ENCODE results near the gene GPRC5B.

Gene GPRC5B

GRCh38 chr16:19913340-19913645 is 28.6 kb upstream of the GPRC5B start:
- TF ChIP-seq SIN3A (IDR thresholded peaks at IDR 0.05; ENCODE audit: borderline replicate concordance, insufficient read depth, low read length) (no peak), POLR2AphosphoS5 (IDR thresholded peaks at IDR 0.05; ENCODE audit: low read depth, low read length) (no peak), REST (IDR thresholded peaks at IDR 0.05; ENCODE audit: insufficient read depth in 1 of 2, low read depth in 2 of 2, low read length in 2 of 2) (no peak), TAF1 (IDR thresholded peaks at IDR 0.05; ENCODE audit: borderline replicate concordance, insufficient read depth, low read length) (no peak), FOXP2 (optimal IDR thresholded peaks at IDR 0.05; ENCODE audit: borderline replicate concordance, extremely low read depth, extremely low read length, insufficient read depth) (no peak)

- no peak for TF ChIP-seq TAF1 (IDR thresholded peaks at IDR 0.05; ENCODE audit: borderline replicate concordance, insufficient read depth, low read length)
- TF ChIP-seq REST (IDR thresholded peaks at IDR 0.05; ENCODE audit: insufficient read depth in 1 of 2, low read depth in 2 of 2, low read length in 2 of 2), result no peak
- no peak for TF ChIP-seq SIN3A (IDR thresholded peaks at IDR 0.05; ENCODE audit: borderline replicate concordance, insufficient read depth, low read length)
- no peak for TF ChIP-seq POLR2AphosphoS5 (IDR thresholded peaks at IDR 0.05; ENCODE audit: low read depth, low read length)
- TF ChIP-seq FOXP2 (optimal IDR thresholded peaks at IDR 0.05; ENCODE audit: borderline replicate concordance, extremely low read depth, extremely low read length, insufficient read depth), result no peak
These were observed 28.0 kb upstream of the GPRC5B start for GRCh38 chr16:19912455-19913339.

GRCh38 chr16:19911747-19912454 is 27.3 kb upstream of the GPRC5B start:
- TF ChIP-seq REST (IDR thresholded peaks at IDR 0.05; ENCODE audit: insufficient read depth in 1 of 2, low read depth in 2 of 2, low read length in 2 of 2) (no peak), SIN3A (IDR thresholded peaks at IDR 0.05; ENCODE audit: borderline replicate concordance, insufficient read depth, low read length) (no peak), FOXP2 (optimal IDR thresholded peaks at IDR 0.05; ENCODE audit: borderline replicate concordance, extremely low read depth, extremely low read length, insufficient read depth) (no peak), TAF1 (IDR thresholded peaks at IDR 0.05; ENCODE audit: borderline replicate concordance, insufficient read depth, low read length) (no peak), POLR2AphosphoS5 (IDR thresholded peaks at IDR 0.05; ENCODE audit: low read depth, low read length) (no peak)

GRCh38 chr16:19911204-19911603 is 26.6 kb upstream of the GPRC5B start:
- TF ChIP-seq TAF1 (IDR thresholded peaks at IDR 0.05; ENCODE audit: borderline replicate concordance, insufficient read depth, low read length) (no peak), SIN3A (IDR thresholded peaks at IDR 0.05; ENCODE audit: borderline replicate concordance, insufficient read depth, low read length) (no peak), REST (IDR thresholded peaks at IDR 0.05; ENCODE audit: insufficient read depth in 1 of 2, low read depth in 2 of 2, low read length in 2 of 2) (no peak), FOXP2 (optimal IDR thresholded peaks at IDR 0.05; ENCODE audit: borderline replicate concordance, extremely low read depth, extremely low read length, insufficient read depth) (no peak), POLR2AphosphoS5 (IDR thresholded peaks at IDR 0.05; ENCODE audit: low read depth, low read length) (no peak)
